Loucy (cell line): Measurements from ENCODE around the gene NADK.

Source experiments
- CTCF ChIP-seq: fragments of 200-600 bp; sonication (generic); conservative IDR thresholded peaks from 2 replicates; pipeline ENCODE4 v1.5.1; 2014; ENCODE audit warnings: mild to moderate bottlenecking, antibody characterized with exemption, low read length
- EZH2phosphoT487 ChIP-seq: fragments of 200-600 bp; IDR thresholded peaks from 2 replicates; pipeline ENCODE4 v1.6.1; 2018; ENCODE audit warnings: antibody characterized with exemption, mild to moderate bottlenecking, moderate library complexity, borderline replicate concordance

- TF ChIP-seq CTCF (no peak), EZH2phosphoT487 (no peak)
Measured at GRCh38 chr1:1777583-1777899, 729 bp downstream of the NADK start.
